GM18873 (cell line): ENCODE measurements around the gene PUDP.

ENCODE experiments used
- ATAC-seq: cut with Tn5 transposase; IDR thresholded peaks from one replicate; pipeline ENCODE4 v1.9.1; 2021; ENCODE audit warnings: mild to moderate bottlenecking, moderate library complexity, moderate number of reproducible peaks; ENCODE audit not compliant: unreplicated experiment, low FRiP score

The PUDP gene

GRCh38 chrX:7147413-7147977 lies 458 bp downstream of the PUDP start, which contains the start of gene STS:
STS (plus strand) TSS chrX:7147712; CDS start chrX:7253200, 105,488 bp downstream.
- peak; percentile 22 for ATAC-seq

- ATAC-seq = peak; percentile 20
These were observed 1.1 kb downstream of the PUDP start for GRCh38 chrX:7146703-7147412.

- ATAC-seq = no peak
These were observed 1.8 kb downstream of the PUDP start for GRCh38 chrX:7146020-7146702.

- no peak for ATAC-seq
These were observed 2.5 kb downstream of the PUDP start for GRCh38 chrX:7145454-7145853.

GRCh38 chrX:7143941-7144525 lies 3.9 kb downstream of the PUDP start:
- no peak for ATAC-seq

- no peak for ATAC-seq
These were observed 4.9 kb downstream of the PUDP start for GRCh38 chrX:7143076-7143475.

DNA sequence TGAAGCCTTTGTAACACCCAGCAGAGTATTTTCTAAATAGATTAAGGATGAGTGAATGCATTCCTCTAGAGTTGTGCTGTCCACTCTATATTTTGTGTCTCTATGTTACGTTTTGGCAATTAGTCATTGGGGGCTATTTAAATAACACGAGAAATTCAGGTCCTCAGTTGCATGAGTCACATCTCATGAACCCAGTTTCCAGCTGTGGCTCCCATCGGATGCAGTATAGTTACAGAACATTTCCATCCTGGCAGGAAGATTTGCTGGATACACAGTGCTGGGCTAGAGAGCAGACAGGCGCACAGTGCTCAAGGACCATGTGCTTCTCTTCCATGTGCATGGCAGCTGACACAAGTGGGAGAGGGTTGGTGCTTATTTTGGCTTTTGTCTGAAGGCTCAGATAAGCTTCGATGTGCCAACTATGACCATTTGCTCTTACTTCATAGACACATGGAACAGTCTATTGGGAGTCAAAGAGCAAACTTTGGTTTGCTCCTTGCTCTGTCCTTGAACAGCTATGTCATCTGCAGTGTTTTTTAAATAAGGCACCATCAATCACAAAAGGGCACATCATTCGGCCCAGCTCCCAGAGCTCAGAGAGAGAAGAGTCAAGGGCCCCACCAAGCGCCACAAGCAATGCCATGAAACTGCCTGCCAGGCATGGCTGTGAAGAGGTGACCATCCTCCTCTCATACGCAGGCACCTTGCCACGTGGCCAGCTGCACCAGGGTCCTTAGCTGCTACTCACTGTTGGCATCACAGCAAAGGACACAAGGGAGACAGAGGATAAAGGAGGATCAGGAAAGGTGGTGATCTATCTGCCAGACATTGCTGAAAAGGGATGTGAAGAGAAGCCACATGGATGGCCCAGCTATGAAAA lies 8.5 kb downstream of the PUDP start:
- no peak for ATAC-seq

GRCh38 chrX:7134981-7135380 lies 13.0 kb downstream of the PUDP start:
- no peak for ATAC-seq

DNA sequence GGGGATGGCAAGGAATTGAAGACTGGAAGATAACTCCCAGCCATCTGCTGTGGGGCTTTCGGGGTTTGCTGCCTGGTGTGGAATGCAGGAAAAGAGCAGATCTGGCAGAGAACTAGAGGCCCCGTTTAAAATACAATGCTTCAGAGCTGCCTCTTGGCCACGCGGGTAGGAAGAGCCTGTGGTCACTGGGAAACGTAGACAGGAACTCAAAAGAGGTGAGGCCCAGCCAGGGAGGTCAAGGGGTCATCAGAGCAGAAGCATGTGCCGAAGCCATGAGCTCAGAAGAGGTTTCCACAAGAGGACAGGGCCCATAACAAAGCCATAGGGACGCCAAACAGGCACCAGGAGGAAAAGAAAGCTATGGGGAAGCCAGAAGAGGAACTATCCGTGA lies 14.9 kb downstream of the PUDP start:
- ATAC-seq = no peak

GRCh38 chrX:7132335-7133049 lies 15.5 kb downstream of the PUDP start:
- peak; percentile 67 for ATAC-seq

DNA sequence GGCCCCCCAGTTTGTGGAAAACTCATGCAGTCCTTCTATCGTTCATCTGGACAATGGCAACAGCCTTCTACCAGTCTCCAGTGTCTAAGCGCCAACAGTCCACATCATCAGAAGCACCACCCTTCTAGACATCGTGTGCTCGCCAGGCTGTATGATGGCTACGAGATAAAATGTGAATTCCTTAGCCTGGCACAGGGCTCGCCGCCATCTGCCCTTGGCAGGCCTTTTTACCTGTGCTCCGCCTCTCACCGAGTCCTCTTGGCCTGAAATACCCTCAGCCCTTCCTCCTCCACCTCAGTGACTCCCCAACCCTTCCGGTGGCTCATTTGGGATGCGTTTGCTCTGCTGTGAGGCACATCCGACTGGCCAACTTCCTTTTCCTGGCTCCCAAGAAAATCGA lies 16.3 kb downstream of the PUDP start:
- ATAC-seq = no peak

DNA sequence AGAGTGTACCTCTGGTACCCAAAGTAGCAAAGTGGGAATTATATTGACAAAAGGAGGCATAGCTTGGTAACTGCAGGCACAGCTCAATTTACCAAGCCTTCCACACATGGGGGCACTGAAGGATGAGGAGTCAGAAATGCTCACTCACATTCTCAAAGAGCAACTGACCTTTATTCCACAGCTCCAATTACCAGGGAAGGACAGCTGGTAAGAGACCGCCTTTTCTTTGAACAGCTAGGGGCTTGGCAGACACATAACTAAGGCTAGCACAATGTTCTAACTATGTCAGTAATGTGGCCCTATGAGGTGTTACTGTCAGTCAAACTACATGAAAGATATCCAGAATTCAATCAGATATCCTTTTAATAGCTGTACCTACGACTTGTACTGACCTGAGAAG lies 20.9 kb downstream of the PUDP start:
- ATAC-seq = no peak

GRCh38 chrX:7120878-7121219 lies 27.1 kb downstream of the PUDP start:
- no peak for ATAC-seq

GRCh38 chrX:7119950-7120877 lies 27.7 kb downstream of the PUDP start:
- no peak for ATAC-seq

DNA sequence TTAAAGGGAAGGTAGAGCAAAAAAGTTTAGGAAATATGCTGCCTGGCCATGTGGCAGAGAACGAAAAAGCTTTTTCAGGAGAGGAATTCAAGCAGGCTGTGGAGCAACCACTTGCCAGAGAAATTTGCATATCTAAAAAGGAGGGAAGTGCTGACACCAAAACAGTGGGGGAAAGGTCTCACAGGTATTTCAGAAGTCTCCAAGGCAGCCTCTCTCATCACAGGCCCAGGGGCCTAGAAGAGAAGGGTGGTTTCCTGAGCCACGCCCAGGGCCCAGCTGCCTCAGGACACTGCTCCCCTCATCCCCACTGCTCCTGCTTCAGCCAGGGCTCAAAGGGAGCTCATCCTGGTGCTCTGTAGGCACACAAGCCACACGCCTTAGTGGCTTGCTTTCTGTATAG lies 30.4 kb downstream of the PUDP start:
- peak; percentile 25 for ATAC-seq

DNA sequence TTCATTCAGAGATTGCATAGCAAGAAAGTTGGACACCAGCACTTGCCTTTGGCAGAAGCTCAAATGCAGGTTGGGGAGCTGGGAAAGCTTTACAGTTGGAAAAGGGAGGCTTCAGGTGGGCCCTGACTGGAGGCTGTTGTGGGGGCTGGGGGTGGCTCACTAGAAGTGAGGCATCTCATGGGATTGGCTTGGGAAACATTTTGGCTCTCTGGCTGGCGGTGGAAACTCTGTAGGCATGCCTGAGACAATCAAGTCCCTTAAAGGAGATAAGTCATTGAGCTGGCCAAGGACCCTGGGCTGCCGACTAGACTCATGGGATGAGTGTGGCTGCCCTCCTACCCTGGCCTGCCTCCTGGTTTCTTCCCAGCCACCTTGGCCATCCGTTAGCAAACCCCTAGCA lies 31.9 kb downstream of the PUDP start:
- ATAC-seq = no peak

DNA sequence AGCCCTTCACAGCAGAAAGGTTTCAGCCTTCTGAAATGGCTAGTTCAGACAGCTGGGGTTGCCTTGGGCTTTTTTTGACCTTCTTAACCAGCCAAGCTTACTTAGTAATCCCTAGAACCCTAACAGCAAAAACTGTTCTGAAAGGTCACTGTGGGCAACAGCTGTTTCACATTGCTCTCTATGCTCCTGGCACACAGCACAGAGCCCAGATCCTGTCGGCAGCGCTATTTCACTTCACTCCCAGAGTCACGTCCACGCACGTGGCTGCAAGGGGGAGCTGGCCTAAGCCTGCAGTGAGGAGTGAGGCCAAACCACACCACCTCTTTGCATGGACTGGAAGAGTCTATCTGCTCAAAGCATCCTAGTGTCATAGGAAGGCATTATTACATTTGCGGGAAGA lies 32.4 kb downstream of the PUDP start:
- ATAC-seq = peak; percentile 84

DNA sequence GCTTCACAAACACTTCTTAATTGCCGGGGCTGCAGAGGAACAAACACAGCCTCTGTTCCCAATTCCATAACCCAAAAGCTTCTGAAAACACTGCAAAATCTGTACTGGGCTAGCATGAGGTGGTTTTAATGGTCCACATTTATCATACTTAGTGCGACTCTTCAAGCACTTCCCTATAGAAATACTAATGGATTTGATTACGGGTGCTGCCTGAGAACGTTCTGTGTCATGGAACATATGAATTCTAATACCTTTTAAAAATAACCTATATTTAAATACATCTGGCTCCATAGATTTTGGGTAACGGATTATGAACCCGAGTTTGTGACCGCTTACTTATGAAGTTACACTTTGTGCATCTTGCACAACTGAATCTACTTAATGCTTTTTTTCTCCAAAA lies 35.9 kb downstream of the PUDP start:
- ATAC-seq = no peak

- no peak for ATAC-seq
These were observed 36.4 kb downstream of the PUDP start for GRCh38 chrX:7111518-7111917.
